ENCODE results near the gene PRAME. TPM values are rescaled to one million over a fixed set of nuclear protein-coding genes. Genes with fewer than 3 reads are reported as not detected.
"Not testable (repeated sequence)": the region's sequence is repeated elsewhere in the genome, so short reads cannot be mapped to it uniquely, and the experiment has no call there.

Gene PRAME
- total and polyA plus RNA-seq, 9 donors: 0.28 TPM; not detected in 8

- no peaks in the 10 kb centered on the region for H3K36me3 ChIP-seq (ENCODE audit: control insufficient read depth, insufficient read depth, low read length)
- H3K27ac ChIP-seq (ENCODE audit: low read length): no peak overlapping the region
- H3K9me3 ChIP-seq (replicated peaks; ENCODE audit: control insufficient read depth, low read depth, low read length): no peaks in the 10 kb centered on the region
- no peaks in the 10 kb centered on the region for H3K27me3 ChIP-seq (ENCODE audit: control insufficient read depth, insufficient read depth, low read length)
- H3K4me3 ChIP-seq (ENCODE audit: low read length): no peak overlapping the region
- DNase-seq: no peak
- no CpG with 5 or more reads among the region's 3 CpGs for WGBS (ENCODE audit: insufficient coverage)
- no peaks in the 10 kb centered on the region for H3K4me1 ChIP-seq (ENCODE audit: control insufficient read depth, insufficient read depth, low read length)
Observed at GRCh38 chr22:22535662-22536061, 23.4 kb downstream of the PRAME start.

GRCh38 chr22:22534604-22535415 is 24.3 kb downstream of the PRAME start:
- H3K27ac ChIP-seq (ENCODE audit: low read length): no peak overlapping the region
- WGBS (ENCODE audit: insufficient coverage): 82% methylated on average over 6 of the region's 9 CpGs

GRCh38 chr22:22533863-22534262 is 25.2 kb downstream of the PRAME start:
- no peak overlapping the region for H3K4me3 ChIP-seq (ENCODE audit: low read length)
- H3K36me3 ChIP-seq (ENCODE audit: control insufficient read depth, insufficient read depth, low read length): no peaks in the 10 kb centered on the region
- H3K4me1 ChIP-seq (ENCODE audit: control insufficient read depth, insufficient read depth, low read length): no peaks in the 10 kb centered on the region
- H3K27ac ChIP-seq (ENCODE audit: low read length): no peak overlapping the region
- WGBS (ENCODE audit: insufficient coverage): no CpG with 5 or more reads among the region's 5 CpGs
- H3K27me3 ChIP-seq (ENCODE audit: control insufficient read depth, insufficient read depth, low read length): no peaks in the 10 kb centered on the region
- no peaks in the 10 kb centered on the region for H3K9me3 ChIP-seq (replicated peaks; ENCODE audit: control insufficient read depth, low read depth, low read length)
- no peak for DNase-seq

More at GRCh38 chr22:22534604-22535415, 24.3 kb downstream of the PRAME start:
- no peaks in the 10 kb centered on the region for H3K36me3 ChIP-seq (ENCODE audit: control insufficient read depth, insufficient read depth, low read length)
- H3K9me3 ChIP-seq (replicated peaks; ENCODE audit: control insufficient read depth, low read depth, low read length): no peaks in the 10 kb centered on the region
- no peak overlapping the region for H3K4me3 ChIP-seq (ENCODE audit: low read length)
- no peaks in the 10 kb centered on the region for H3K27me3 ChIP-seq (ENCODE audit: control insufficient read depth, insufficient read depth, low read length)
- H3K4me1 ChIP-seq (ENCODE audit: control insufficient read depth, insufficient read depth, low read length): no peaks in the 10 kb centered on the region
- no peak for DNase-seq

- no peak overlapping the region for H3K4me3 ChIP-seq (ENCODE audit: low read length)
- no peak for DNase-seq
- H3K9me3 ChIP-seq (replicated peaks; ENCODE audit: control insufficient read depth, low read depth, low read length): no peaks in the 10 kb centered on the region
- H3K27ac ChIP-seq (ENCODE audit: low read length): no peak overlapping the region
- no peaks in the 10 kb centered on the region for H3K36me3 ChIP-seq (ENCODE audit: control insufficient read depth, insufficient read depth, low read length)
- no peaks in the 10 kb centered on the region for H3K27me3 ChIP-seq (ENCODE audit: control insufficient read depth, insufficient read depth, low read length)
- no peaks in the 10 kb centered on the region for H3K4me1 ChIP-seq (ENCODE audit: control insufficient read depth, insufficient read depth, low read length)
- WGBS (ENCODE audit: insufficient coverage): no CpG with 5 or more reads among the region's 1 CpG
Observed at GRCh38 chr22:22533417-22533816, 25.6 kb downstream of the PRAME start.

DNA sequence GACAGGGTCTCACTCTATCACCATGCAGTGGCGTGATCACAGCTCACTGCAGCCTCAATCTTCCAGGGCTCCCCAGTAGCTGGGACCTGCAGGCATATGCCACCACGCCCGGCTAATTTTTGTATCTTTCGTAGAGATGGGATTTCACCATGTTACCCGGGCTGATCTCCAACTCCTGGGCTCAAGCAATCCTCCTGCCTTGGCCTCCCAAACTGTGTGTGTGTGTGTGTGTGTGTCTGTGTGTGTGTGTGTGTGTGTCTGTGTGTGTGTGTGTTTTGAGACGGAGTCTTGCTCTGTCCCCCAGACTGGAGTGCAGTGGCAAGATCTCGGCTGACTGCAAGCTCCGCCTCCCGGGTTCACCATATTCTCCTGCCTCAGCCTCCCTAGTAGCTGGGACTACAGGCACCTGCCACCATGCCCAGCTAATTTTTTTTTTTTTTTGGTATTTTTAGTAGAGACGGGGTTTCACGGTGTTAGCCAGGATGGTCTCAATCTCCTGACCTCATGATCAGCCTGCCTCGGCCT is 26.5 kb downstream of the PRAME start:
- 95% methylated on average over 2 of the region's 12 CpGs for WGBS (ENCODE audit: insufficient coverage)

DNA sequence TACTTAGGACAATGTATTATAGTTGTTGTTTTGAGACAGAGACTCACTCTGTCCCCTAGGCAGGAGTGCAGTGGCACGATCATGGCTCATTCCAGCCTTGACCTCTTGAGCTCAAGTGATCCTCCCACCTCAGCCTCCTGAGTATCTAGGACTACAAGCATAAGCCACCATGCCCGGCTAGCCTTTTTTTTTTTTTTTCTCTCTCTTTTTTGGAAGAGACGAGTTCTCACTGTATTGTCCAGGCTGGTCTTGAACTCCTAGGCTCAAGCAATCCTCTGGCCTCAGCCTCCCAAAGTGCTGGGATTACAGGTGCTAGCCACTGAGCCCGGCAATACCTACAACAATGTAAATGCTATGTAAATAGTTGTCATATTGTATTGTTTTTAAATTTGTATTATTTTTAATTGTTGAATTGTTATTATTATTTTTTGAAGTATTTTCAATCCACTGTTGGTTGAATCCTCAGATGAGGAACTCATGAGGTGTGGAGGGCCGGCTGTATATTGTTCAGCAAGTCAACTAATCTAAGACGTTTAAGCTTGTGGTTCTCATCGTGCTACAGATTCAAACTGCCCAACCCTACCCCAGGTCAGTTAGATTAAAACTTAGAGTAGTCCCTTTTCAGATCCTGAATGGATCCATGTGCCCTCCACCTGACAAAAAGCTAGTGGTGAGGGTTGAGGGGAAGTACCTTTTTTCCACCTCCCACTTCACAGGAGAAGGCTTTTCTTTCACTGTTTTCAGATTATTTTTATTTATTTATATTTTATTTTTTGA is 27.1 kb downstream of the PRAME start:
- 40% methylated on average over 1 of the region's 7 CpGs for WGBS (ENCODE audit: insufficient coverage)
- Histone ChIP-seq H3K27me3 (ENCODE audit: control insufficient read depth, insufficient read depth, low read length) (no peaks in the 10 kb centered on the region), H3K36me3 (ENCODE audit: control insufficient read depth, insufficient read depth, low read length) (no peaks in the 10 kb centered on the region), H3K27ac (ENCODE audit: low read length) (no peak overlapping the region), H3K4me3 (ENCODE audit: low read length) (no peak overlapping the region), H3K9me3 (replicated peaks; ENCODE audit: control insufficient read depth, low read depth, low read length) (no peaks in the 10 kb centered on the region), H3K4me1 (ENCODE audit: control insufficient read depth, insufficient read depth, low read length) (no peaks in the 10 kb centered on the region)
- DNase-seq: no peak

More for the DNA sequence above, 26.5 kb downstream of the PRAME start:
- not testable (repeated sequence) for H3K36me3 ChIP-seq (ENCODE audit: control insufficient read depth, insufficient read depth, low read length); H3K4me3 ChIP-seq (ENCODE audit: low read length); H3K9me3 ChIP-seq (replicated peaks; ENCODE audit: control insufficient read depth, low read depth, low read length); H3K27me3 ChIP-seq (ENCODE audit: control insufficient read depth, insufficient read depth, low read length); DNase-seq; H3K27ac ChIP-seq (ENCODE audit: low read length); H3K4me1 ChIP-seq (ENCODE audit: control insufficient read depth, insufficient read depth, low read length)

- H3K9me3 ChIP-seq (replicated peaks; ENCODE audit: control insufficient read depth, low read depth, low read length): no peaks in the 10 kb centered on the region
- no peaks in the 10 kb centered on the region for H3K4me1 ChIP-seq (ENCODE audit: control insufficient read depth, insufficient read depth, low read length)
- no peak for DNase-seq
- WGBS (ENCODE audit: insufficient coverage): 66% methylated on average over 2 of the region's 2 CpGs
- no peak overlapping the region for H3K4me3 ChIP-seq (ENCODE audit: low read length)
- H3K36me3 ChIP-seq (ENCODE audit: control insufficient read depth, insufficient read depth, low read length): no peaks in the 10 kb centered on the region
- peaks cover 5% of the 10 kb centered on the region for H3K27me3 ChIP-seq (ENCODE audit: control insufficient read depth, insufficient read depth, low read length)
- H3K27ac ChIP-seq (ENCODE audit: low read length): no peak overlapping the region
Observed at GRCh38 chr22:22528780-22529179, 30.3 kb downstream of the PRAME start.

GRCh38 chr22:22527312-22527711 is 31.8 kb downstream of the PRAME start:
- H3K36me3 ChIP-seq (ENCODE audit: control insufficient read depth, insufficient read depth, low read length): no peaks in the 10 kb centered on the region
- H3K27me3 ChIP-seq (ENCODE audit: control insufficient read depth, insufficient read depth, low read length): peaks cover 5% of the 10 kb centered on the region
- H3K9me3 ChIP-seq (replicated peaks; ENCODE audit: control insufficient read depth, low read depth, low read length): no peaks in the 10 kb centered on the region
- WGBS (ENCODE audit: insufficient coverage): no CpG with 5 or more reads among the region's 5 CpGs
- H3K4me1 ChIP-seq (ENCODE audit: control insufficient read depth, insufficient read depth, low read length): no peaks in the 10 kb centered on the region
- DNase-seq: no peak
- no peak overlapping the region for H3K4me3 ChIP-seq (ENCODE audit: low read length)
- no peak overlapping the region for H3K27ac ChIP-seq (ENCODE audit: low read length)

- Histone ChIP-seq H3K27me3 (ENCODE audit: control insufficient read depth, insufficient read depth, low read length) (peaks cover 5% of the 10 kb centered on the region), H3K4me3 (ENCODE audit: low read length) (no peak overlapping the region), H3K27ac (ENCODE audit: low read length) (no peak overlapping the region), H3K9me3 (replicated peaks; ENCODE audit: control insufficient read depth, low read depth, low read length) (no peaks in the 10 kb centered on the region), H3K4me1 (ENCODE audit: control insufficient read depth, insufficient read depth, low read length) (no peaks in the 10 kb centered on the region), H3K36me3 (ENCODE audit: control insufficient read depth, insufficient read depth, low read length) (no peaks in the 10 kb centered on the region)
- DNase-seq: no peak
- WGBS (ENCODE audit: insufficient coverage): 100% methylated on average over 1 of the region's 4 CpGs
Observed at GRCh38 chr22:22526125-22526912, 32.7 kb downstream of the PRAME start.

DNA sequence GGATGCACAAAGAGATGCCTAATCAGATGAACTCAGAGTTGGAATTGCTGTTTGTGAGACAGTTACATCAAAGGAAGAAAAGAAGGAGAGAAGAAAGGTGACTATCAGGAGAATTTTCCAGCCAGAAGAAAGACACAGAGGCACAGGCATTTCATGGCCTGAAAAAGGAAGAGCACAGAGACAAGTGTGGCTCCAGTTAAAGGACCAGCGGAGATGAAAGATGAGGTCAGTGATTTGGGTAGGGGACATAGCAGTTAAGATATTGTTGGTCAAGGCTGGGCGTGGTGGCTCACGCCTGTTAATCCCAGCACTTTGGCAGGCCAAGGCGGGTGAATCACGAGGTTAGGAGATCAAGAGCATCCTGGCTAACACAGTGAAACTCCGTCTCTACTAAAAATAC is 35.6 kb downstream of the PRAME start:
- Histone ChIP-seq H3K27ac (ENCODE audit: low read length) (no peak overlapping the region), H3K27me3 (ENCODE audit: control insufficient read depth, insufficient read depth, low read length) (peaks cover 5% of the 10 kb centered on the region), H3K4me1 (ENCODE audit: control insufficient read depth, insufficient read depth, low read length) (no peaks in the 10 kb centered on the region), H3K9me3 (replicated peaks; ENCODE audit: control insufficient read depth, low read depth, low read length) (no peaks in the 10 kb centered on the region), H3K4me3 (ENCODE audit: low read length) (no peak overlapping the region), H3K36me3 (ENCODE audit: control insufficient read depth, insufficient read depth, low read length) (no peaks in the 10 kb centered on the region)
- WGBS (ENCODE audit: insufficient coverage): 100% methylated on average over 3 of the region's 6 CpGs
- DNase-seq: no peak
